ENCODE measurements around the gene EVX1. TPM values are rescaled to one million over a fixed set of nuclear protein-coding genes. Genes with fewer than 3 reads are reported as not detected.

The EVX1 gene
- polyA plus RNA-seq, 3 donors = 0.09 to 0.11 TPM; not detected in 1

- no peak for DNase-seq (ENCODE audit: extremely low read depth in 1 of 11, low read depth in 9 of 11, low spot score in 4 of 11)
Measured at GRCh38 chr7:27203365-27203953, 39.1 kb upstream of the EVX1 start.

DNA sequence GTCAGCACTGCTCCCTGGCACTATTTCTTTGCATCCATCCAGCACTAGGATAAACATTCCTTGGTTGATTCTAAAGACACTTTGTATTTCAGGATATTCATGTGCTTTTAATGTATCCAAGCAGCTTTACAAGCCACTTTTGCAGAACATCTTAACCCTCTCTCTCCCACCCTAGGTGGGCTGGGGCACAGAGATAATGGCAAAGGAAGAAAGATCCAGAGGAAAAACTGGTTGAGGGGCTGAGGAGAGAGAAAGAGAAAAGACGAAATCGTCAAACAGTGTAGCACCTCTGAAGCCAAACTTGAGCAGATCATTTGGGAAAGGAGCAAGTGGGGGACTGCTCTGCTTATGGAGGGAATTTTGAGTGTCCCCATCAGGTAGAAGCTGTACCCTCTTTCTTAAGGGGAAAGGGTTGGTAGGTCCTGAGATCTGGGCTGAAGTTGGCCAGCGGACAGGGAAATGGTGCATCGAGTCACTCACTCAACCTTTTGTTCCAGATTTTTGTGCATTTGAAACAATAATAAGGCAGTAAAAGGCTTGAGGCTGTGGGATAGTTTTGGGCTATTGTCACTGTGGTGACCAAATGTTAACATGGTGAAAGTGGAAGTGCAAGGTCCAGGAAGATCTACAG lies 38.5 kb upstream of the EVX1 start:
- no peak for DNase-seq (ENCODE audit: extremely low read depth in 1 of 11, low read depth in 9 of 11, low spot score in 4 of 11)

DNA sequence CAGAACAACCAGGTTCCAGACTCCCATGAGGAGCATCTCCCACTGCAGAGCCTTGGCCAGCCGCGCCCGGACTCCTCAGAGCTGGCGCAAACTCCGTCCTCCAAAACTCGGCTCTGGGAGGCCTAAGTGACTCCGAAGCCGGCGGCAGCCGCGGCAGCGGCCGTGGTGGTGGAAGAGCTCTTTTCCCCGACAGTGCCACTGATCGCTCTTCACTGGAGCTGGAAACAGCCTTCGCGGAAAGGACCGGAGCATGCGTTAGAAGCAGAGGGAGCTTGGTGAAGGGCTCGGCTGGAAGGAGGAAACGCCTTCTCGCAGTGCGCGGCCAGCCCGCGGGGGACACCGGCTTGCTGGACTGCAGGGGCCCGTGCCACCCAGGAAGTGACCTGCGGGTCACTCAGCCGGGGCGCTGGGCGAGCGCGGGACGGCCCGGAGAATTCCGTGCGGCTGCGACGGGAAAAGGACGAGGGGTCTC lies 37.7 kb upstream of the EVX1 start:
- no peak for DNase-seq (ENCODE audit: extremely low read depth in 1 of 11, low read depth in 9 of 11, low spot score in 4 of 11)

DNA sequence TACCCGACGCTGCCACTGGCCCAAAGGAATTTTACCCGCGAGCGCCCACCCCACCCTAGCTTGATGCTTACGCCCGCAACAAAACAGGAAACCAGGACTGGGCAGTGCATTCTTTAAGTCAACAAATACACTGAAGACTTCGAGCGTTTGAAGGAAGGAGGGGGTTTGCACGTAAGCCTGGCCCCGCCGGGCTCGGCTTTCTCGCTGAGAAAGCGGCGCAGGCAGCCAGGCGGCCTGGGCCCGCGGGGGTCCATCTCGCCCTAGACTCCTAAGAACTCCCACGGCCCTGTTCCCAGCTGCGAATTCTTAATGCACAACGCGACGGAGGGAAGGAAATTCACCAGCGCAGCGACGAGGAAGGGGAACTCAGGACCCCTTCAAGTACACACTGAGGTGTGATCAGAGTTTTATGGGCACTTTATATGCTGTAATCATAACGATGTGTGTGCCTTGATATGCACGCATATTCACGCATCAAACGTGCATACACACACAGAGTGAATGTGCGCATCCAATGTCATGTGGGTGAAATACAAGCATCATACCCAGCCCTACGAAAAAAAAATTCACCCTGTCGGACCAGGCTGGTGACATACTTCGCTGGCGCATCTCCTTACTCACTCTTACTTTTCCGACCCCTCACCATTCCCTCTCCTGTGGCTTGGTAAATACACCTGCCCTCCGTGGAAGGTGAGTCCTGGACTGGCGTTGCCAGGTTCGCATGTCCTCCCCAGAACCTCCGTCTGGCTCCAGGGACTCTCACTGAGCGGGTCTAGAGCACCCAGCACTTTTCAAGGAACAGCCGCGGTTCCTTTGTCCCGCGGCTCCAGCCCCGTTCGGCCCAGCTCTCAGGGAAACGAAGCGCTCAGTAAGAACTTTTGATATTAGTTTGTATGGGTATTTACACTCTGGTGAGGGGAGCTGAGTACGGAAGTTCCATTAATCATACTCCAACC lies 37.0 kb upstream of the EVX1 start:
- no peak for DNase-seq (ENCODE audit: extremely low read depth in 1 of 11, low read depth in 9 of 11, low spot score in 4 of 11)

- DNase-seq (ENCODE audit: extremely low read depth in 1 of 11, low read depth in 9 of 11, low spot score in 4 of 11) = no peak
Measured at GRCh38 chr7:27207348-27207985, 35.1 kb upstream of the EVX1 start.

DNA sequence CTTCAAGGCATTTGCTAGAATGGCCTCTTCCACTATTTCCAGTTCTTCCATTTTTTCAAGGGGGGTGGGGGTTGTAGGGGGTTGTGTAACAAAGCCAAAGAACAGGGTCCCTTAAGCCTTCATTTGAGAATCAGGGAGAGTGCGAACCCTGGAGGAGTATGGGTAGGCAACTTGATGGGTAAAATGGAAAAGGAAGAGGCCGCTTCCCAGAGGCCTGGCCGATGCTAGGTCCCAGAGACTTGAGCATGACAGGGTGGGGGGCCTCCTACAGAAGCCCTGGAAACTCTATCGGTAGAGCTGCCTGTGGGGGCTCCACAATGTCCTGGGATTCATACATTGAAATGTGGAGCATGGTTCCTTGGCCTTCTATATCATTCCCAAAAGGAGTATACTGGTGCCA lies 33.6 kb upstream of the EVX1 start:
- no peak for DNase-seq (ENCODE audit: extremely low read depth in 1 of 11, low read depth in 9 of 11, low spot score in 4 of 11)

GRCh38 chr7:27209933-27210440 lies 32.6 kb upstream of the EVX1 start:
- DNase-seq (ENCODE audit: extremely low read depth in 1 of 11, low read depth in 9 of 11, low spot score in 4 of 11) = no peak

GRCh38 chr7:27210441-27211083 lies 32.0 kb upstream of the EVX1 start:
- DNase-seq (ENCODE audit: extremely low read depth in 1 of 11, low read depth in 9 of 11, low spot score in 4 of 11) = no peak

- no peak for DNase-seq (ENCODE audit: extremely low read depth in 1 of 11, low read depth in 9 of 11, low spot score in 4 of 11)
Measured at GRCh38 chr7:27211084-27211446, 31.5 kb upstream of the EVX1 start.

- no peak for DNase-seq (ENCODE audit: extremely low read depth in 1 of 11, low read depth in 9 of 11, low spot score in 4 of 11)
Measured at GRCh38 chr7:27211764-27212204, 30.8 kb upstream of the EVX1 start.

DNA sequence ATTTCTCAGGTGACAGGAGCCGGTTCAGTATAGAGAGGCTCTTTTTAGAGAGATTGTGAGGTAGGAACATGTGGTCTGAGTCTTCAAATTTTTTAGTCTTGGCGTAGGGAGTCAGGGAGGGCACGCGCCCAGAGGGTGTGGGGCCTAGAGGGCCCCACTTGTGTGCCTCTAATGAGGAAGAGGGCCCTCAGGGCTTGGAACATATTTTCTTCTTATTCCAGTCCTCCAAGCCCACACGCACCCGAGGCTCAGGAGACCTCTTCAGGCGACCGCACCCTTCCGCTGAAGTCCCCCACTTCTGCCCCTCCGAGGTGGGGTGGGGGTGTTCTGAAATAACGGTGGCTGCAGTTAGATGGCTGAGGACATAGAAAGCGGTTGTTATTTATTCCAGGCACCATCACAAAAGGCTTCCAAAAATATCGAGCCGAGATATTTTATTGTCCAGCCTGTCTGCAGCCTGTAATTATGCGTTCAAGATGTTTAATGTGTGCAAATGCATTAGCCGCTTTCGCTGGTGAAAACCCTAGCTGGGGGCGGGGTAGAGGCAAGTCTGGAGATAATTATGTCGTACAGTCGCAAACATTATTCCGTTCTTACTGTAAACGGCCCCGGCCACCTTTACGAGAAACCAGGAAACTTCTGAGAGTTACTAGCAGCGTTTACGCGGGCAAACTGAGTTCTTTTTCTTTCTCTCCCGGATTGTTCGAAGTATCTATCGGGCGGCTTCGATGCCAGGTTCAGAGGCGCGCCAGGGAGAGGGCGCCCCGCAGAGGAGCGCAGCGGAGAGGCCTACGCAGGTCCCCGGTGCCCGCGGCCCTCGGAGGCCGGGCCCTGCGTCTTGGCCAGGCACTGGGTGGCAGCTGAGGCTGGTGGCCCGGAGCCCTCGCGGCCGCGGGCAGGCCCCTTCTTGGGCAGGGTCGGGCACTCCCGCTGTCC lies 29.8 kb upstream of the EVX1 start:
- no peak for DNase-seq (ENCODE audit: extremely low read depth in 1 of 11, low read depth in 9 of 11, low spot score in 4 of 11)

DNA sequence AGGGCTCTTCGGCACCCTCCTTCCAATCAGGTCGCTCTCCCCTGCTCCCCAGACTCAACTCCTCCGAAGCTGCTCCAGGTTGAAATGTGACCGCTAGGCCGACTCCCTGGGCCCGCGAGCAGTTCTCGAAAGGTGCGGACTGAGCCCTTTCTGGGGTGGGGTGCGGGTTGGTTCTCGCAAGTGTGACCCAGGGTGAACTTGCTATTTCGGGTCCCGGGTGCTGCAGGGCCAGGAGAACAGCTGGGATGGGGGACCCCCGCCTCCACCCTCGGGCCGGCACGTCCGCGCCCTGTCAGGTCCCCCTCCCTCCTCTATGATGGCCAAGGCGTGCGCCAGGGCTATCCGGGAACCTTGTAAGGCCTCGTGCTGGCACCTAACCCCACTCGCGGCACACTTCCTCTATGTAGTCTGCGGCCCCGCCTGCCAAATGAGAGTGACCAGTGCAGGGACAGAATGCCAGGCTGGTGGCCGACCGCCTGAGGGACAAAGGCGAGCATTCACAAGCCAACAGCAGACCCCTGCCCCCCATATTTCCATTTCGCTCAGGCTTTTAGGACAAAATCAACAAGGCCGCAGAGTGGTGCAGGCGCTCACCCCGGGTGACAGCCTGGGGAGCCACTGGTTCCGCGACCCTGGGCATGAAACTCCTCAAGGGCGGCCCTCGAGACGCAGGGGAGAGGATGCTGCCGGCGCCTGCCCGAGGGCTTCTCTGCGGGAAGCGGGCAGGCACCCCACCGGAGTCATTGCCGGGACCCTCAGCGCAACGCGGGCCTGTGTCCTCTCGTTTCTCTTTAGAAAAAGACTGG lies 29.0 kb upstream of the EVX1 start:
- no peak for DNase-seq (ENCODE audit: extremely low read depth in 1 of 11, low read depth in 9 of 11, low spot score in 4 of 11)

GRCh38 chr7:27214239-27214950 lies 28.2 kb upstream of the EVX1 start:
- no peak for DNase-seq (ENCODE audit: extremely low read depth in 1 of 11, low read depth in 9 of 11, low spot score in 4 of 11)

DNA sequence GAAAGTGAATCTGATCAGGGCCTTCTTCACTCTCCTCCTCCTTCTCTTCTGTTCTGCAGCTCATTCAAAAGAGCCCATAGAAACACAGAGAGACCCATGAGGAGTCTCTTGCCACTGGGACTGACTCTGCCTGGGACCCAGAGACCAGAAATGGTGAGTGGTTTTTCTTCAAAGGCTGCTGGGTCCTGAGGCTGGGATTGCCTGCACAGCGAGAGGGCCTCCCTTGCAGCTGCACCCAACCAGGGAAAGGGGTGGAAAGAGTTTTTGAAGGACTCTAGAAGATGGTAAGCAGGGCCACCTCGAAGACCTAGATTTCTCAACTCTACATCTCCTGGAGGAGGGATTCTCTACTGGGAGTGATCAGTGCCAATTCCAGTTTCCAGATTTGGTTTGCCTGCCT lies 27.2 kb upstream of the EVX1 start:
- no peak for DNase-seq (ENCODE audit: extremely low read depth in 1 of 11, low read depth in 9 of 11, low spot score in 4 of 11)

GRCh38 chr7:27217951-27218350 lies 24.7 kb upstream of the EVX1 start:
- no peak for DNase-seq (ENCODE audit: extremely low read depth in 1 of 11, low read depth in 9 of 11, low spot score in 4 of 11)

GRCh38 chr7:27219821-27220220 lies 22.8 kb upstream of the EVX1 start:
- no peak for DNase-seq (ENCODE audit: extremely low read depth in 1 of 11, low read depth in 9 of 11, low spot score in 4 of 11)

Measured in renal cortex interstitium (tissue), 11 donors.